T-cell (primary cell): ENCODE results near the gene RAB6B. TPM values are rescaled to one million over a fixed set of nuclear protein-coding genes. Genes with fewer than 3 reads are reported as not detected.

Experiments
- ATAC-seq, 4 experiments: fragments of 200-7000 bp in 3 of 4; fragments of 150-1000 bp in 1 of 4; cut with Tn5 transposase; replicated peaks in 1 of 4; 1 replicate in 3 of 4; 2 replicates in 1 of 4; pipeline ENCODE4 v1.10.0; 2021; ENCODE audit warnings: moderate library complexity in 3 of 4, mild to moderate bottlenecking in 2 of 4, moderate number of reproducible peaks in 1 of 4
- CTCF ChIA-PET, 2 donors: fragments of 300-600 bp; sonication (Branson Sonifier 250); formaldehyde crosslinking; loops; one replicate each; lab custom pipeline; 2022; ENCODE audit warnings: antibody characterized with exemption in 2 of 2; lab: Charles Lee
- POLR2A ChIA-PET, 2 donors: fragments of 300-600 bp; sonication (Branson Sonifier 250); formaldehyde crosslinking; loops; one replicate each; lab custom pipeline; 2022; ENCODE audit warnings: antibody characterized with exemption in 2 of 2; lab: Charles Lee
- DNase-seq, 35 experiments: peaks; one replicate each; pipeline versions ENCODE4 v3.0.0 to v3.0.0-alpha.2; 2013 to 2023
- H3K27ac ChIP-seq: one replicate; pipeline ENCODE4 v1.5.1; 2013; ENCODE audit warnings: low read length
- H3K27me3 ChIP-seq, 2 experiments: replicated peaks in 1 of 2; 1 replicate in 1 of 2; 2 replicates in 1 of 2; pipeline versions ENCODE4 v1.6.1 to v1.7.0; 2013; ENCODE audit warnings: low read length in 1 of 2, mixed read lengths in 1 of 2; ENCODE audit not compliant: control insufficient read depth in 2 of 2, insufficient read depth in 2 of 2; ENCODE audit errors: extremely low read depth in 1 of 2
- H3K36me3 ChIP-seq, 2 donors: 1 replicate in 1 of 2; 2 replicates in 1 of 2; pipeline versions ENCODE4 v1.6.1 to v1.7.0; 2013; ENCODE audit warnings: low read length in 1 of 2; ENCODE audit not compliant: control insufficient read depth in 2 of 2, insufficient read depth in 1 of 2; ENCODE audit errors: extremely low read depth in 1 of 2
- H3K4me1 ChIP-seq, 2 experiments: 1 replicate in 1 of 2; 2 replicates in 1 of 2; pipeline versions ENCODE4 v1.6.1 to v1.7.0; 2013; ENCODE audit warnings: low read length in 2 of 2, mixed read lengths in 1 of 2; ENCODE audit not compliant: insufficient read depth in 2 of 2, control insufficient read depth in 1 of 2; ENCODE audit errors: extremely low read depth in 1 of 2
- H3K4me3 ChIP-seq, 2 donors: 1 replicate in 1 of 2; 2 replicates in 1 of 2; pipeline versions ENCODE4 v1.5.1 to v1.7.0; 2013; ENCODE audit warnings: mild to moderate bottlenecking in 2 of 2, low read length in 1 of 2, moderate library complexity in 1 of 2; ENCODE audit not compliant: control insufficient read depth in 1 of 2; ENCODE audit errors: extremely low read depth in 1 of 2
- H3K9me3 ChIP-seq: 2 replicates; pipeline ENCODE4 v1.7.0; 2013
- H3K27ac Mint-ChIP-seq, 2 donors: one replicate each; pipeline ENCODE4 v1.8.0; 2020 to 2021; ENCODE audit warnings: mild to moderate bottlenecking in 2 of 2, mixed read lengths in 2 of 2
- H3K27me3 Mint-ChIP-seq, 2 donors: one replicate each; pipeline ENCODE4 v1.8.0; 2021 to 2022; ENCODE audit warnings: mixed read lengths in 2 of 2
- H3K36me3 Mint-ChIP-seq: one replicate; pipeline ENCODE4 v1.8.0; 2021; ENCODE audit warnings: mixed read lengths
- H3K4me1 Mint-ChIP-seq, 3 donors: one replicate each; pipeline ENCODE4 v1.8.0; 2020 to 2022; ENCODE audit warnings: mixed read lengths in 3 of 3, mild to moderate bottlenecking in 1 of 3
- H3K4me3 Mint-ChIP-seq, 3 donors: one replicate each; pipeline ENCODE4 v1.8.0; 2020 to 2022; ENCODE audit warnings: mild to moderate bottlenecking in 3 of 3, mixed read lengths in 3 of 3, moderate library complexity in 3 of 3
- H3K9me3 Mint-ChIP-seq, 3 donors: one replicate each; pipeline ENCODE4 v1.8.0; 2020 to 2022; ENCODE audit warnings: mixed read lengths in 3 of 3
- WGBS: methylation state at CpG from one replicate; pipeline ENCODE4 v1.1.5; 2013; ENCODE audit warnings: missing lambda C conversion rate; ENCODE audit not compliant: insufficient coverage; 5-methylcytosine and 5-hydroxymethylcytosine counted together
- total RNA-seq, 35 experiments: library from RNA in 6 of 35; stranded (reverse) in 6 of 35; fragments of 120-200 nt in 1 of 35; gene quantifications; one replicate each; pipeline versions ENCODE4 v1.2.1 to v1.2.4 and lab custom pipeline; 2013 to 2026

The RAB6B gene
- total RNA-seq, 5 donors from 2014 or later (not counting 1 experiment from before 2014, with no cell fraction given): 0.23 to 2.4 (median 0.76) TPM

DNA sequence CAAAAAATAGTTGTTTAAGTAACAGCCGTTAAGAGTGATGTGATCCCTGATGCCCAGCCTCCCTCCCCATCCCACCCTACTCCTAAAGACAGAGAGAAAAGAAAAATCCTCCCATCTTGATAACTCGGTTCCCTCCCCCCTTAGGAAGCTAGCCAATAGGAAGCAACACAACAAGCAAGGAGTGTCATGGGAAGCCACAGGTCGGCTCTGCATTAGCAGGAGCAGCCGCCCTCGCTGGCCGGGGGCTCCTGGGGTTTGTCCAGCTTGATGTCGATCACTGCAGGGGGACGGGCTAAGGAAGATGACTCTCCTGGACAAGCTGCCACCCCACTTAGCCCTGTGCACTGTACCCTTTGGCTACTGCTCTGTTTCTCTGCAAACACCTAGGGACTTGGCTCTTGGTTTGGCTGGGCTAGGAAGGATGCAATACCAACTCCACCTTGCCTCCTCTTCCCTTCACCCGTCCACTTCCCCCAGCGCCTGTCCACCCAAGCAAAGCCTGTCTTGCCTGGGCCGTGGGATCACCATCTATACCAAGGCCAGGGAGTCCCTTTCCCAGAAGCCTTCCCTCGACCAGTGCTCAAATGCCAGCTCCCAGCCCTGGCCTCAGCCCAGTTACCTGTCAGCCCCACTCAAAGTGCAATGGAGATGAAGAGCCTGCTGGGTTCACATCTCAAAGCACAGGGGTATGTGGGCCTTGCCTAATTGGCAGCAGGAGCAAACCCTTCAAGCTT, 66.9 kb downstream of the RAB6B start:
- Histone ChIP-seq H3K36me3 (peaks cover 7 to 11% of the 10 kb centered on the region in 2 donors), H3K4me1 (no peaks in the 10 kb centered on the region), H3K4me3 (no peak overlapping the region), H3K27ac (no peak overlapping the region), H3K9me3 (no peaks in the 10 kb centered on the region), H3K27me3 (peaks cover 0 to 9% of the 10 kb centered on the region in 2 experiments)
- Mint-ChIP-seq H3K27ac (no peak overlapping the region), H3K4me1 (no peaks in the 10 kb centered on the region), H3K9me3 (no peaks in the 10 kb centered on the region), H3K27me3 (peaks cover 3 to 4% of the 10 kb centered on the region in 2 donors), H3K36me3 (peaks cover 24% of the 10 kb centered on the region), H3K4me3 (no peak overlapping the region)
- POLR2A ChIA-PET: interaction anchor here in 1 of 2 donors (0.8 kb wide), 1 partner anchor 231 kb away, joined by 11 read pairs; no protein-coding TSS in a partner anchor
- CTCF ChIA-PET: interaction anchor here in 1 of 2 donors (0.6 kb wide), 1 partner anchor 125 kb away, joined by 14 read pairs; no protein-coding TSS in a partner anchor
- no peak for DNase-seq
- WGBS: 84% methylated on average over 10 of the region's 12 CpGs
- no peak for ATAC-seq

DNA sequence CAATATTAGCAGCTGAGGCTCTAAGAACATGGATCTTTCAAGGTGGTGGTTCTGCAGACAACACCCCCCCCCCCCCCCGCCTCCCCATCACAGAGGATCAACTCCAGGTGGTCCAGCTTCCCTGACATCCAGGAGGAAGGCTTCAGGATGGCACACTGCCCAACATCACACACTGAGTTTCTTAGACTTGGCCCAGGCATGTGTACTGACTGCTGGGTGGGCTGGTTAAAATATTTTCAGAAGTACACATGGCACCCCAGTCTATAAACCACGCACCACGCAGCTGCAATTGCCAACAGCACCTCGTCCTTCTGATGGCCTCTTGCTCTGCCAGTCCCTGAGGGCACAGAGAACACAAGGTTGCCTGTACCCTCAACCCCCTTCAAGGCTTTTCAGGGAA, 68.0 kb downstream of the RAB6B start:
- Histone ChIP-seq H3K9me3 (no peaks in the 10 kb centered on the region), H3K36me3 (peaks cover 13 to 19% of the 10 kb centered on the region in 2 donors), H3K4me1 (no peaks in the 10 kb centered on the region), H3K27me3 (peaks cover 0 to 7% of the 10 kb centered on the region in 2 experiments), H3K4me3 (no peak overlapping the region), H3K27ac (no peak overlapping the region)
- CTCF ChIA-PET: no interaction called here
- ATAC-seq (no peak), DNase-seq (no peak)
- Mint-ChIP-seq H3K4me3 (no peak overlapping the region), H3K27me3 (no peaks in the 10 kb centered on the region), H3K36me3 (peaks cover 33% of the 10 kb centered on the region), H3K27ac (no peak overlapping the region), H3K9me3 (no peaks in the 10 kb centered on the region), H3K4me1 (no peaks in the 10 kb centered on the region)
- POLR2A ChIA-PET: no interaction called here
- 60% methylated on average over 1 of the region's 4 CpGs for WGBS

DNA sequence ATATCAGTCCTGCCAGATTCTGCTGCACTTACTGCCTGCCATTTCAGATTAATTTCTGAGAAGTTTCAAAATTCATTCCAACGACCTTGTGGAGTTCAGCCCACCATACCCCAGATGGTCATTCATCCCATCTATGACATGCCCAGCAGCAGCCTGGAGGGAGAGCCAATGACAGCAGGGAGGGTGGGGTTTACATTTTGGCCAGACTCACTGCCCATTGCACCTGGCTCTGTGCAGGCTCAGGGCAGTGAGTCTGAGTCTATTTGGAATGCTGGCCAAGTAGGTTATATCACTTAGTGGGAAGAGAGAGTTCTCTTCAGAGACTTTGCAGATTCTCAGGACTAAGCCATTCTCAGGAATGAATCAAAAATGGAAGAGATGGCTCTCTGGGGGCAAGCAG, 68.5 kb downstream of the RAB6B start:
- Histone ChIP-seq H3K4me1 (no peaks in the 10 kb centered on the region), H3K36me3 (peaks cover 13 to 25% of the 10 kb centered on the region in 2 donors), H3K4me3 (no peak overlapping the region), H3K9me3 (no peaks in the 10 kb centered on the region), H3K27me3 (peaks cover 0 to 3% of the 10 kb centered on the region in 2 experiments), H3K27ac (no peak overlapping the region)
- Mint-ChIP-seq H3K4me1 (no peaks in the 10 kb centered on the region), H3K4me3 (no peak overlapping the region), H3K36me3 (peaks cover 37% of the 10 kb centered on the region), H3K27me3 (no peaks in the 10 kb centered on the region), H3K9me3 (no peaks in the 10 kb centered on the region), H3K27ac (no peak overlapping the region)
- no peak for ATAC-seq
- no CpG with 5 or more reads among the region's 1 CpG for WGBS
- no peak for DNase-seq
- POLR2A ChIA-PET: no interaction called here
- CTCF ChIA-PET: no interaction called here

DNA sequence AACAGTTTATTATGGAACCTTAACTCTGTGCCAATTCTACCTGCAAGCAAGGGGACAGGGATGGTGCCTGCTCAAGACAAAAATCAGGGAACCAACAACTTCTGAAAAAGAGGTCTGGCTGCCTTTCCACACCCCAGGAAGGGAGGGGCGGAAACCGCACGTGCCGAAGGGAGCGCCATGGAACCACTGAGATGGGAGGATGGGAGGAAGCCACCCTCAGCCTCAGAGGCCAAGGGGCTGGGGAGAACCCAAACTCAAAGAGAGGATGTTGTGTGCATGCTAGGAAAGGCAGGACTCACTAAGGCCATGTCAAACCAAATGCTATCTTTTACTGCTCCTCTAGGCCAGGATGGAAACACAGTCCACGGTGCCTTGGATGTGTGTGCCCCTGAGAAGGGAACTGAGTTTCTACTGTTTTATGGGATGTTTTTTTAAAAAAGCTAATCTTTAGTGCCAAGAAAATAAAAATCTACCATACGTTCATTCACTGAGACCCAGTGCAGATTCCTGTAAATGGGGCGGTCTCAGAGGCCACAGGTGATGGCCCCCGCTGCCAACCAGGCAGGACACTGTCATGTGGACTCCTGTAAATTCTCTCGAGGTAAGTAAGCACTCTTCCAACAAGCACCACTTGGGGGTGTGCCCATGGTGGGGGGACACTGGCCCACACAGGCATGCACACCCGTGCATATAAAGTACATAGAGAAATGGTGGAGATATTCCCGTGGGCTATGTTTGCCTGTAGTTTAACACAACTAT, 69.5 kb downstream of the RAB6B start:
- no peak overlapping the region for H3K27ac ChIP-seq
- ATAC-seq: no peak
- no peak overlapping the region for H3K4me3 ChIP-seq
- H3K36me3 ChIP-seq: peaks cover 13 to 34% of the 10 kb centered on the region in 2 donors
- Mint-ChIP-seq H3K4me3 (no peak overlapping the region), H3K9me3 (no peaks in the 10 kb centered on the region), H3K27me3 (no peaks in the 10 kb centered on the region), H3K4me1 (no peaks in the 10 kb centered on the region), H3K27ac (peak overlapping the region in 1 of 2 donors; percentile 36), H3K36me3 (peaks cover 44% of the 10 kb centered on the region)
- whole genome bisulfite sequencing: no CpG with 5 or more reads among the region's 12 CpGs
- ChIA-PET POLR2A (no interaction called here), CTCF (no interaction called here)
- no peak for DNase-seq
- no peaks in the 10 kb centered on the region for H3K4me1 ChIP-seq
- H3K9me3 ChIP-seq: no peaks in the 10 kb centered on the region
- H3K27me3 ChIP-seq: no peaks in the 10 kb centered on the region

DNA sequence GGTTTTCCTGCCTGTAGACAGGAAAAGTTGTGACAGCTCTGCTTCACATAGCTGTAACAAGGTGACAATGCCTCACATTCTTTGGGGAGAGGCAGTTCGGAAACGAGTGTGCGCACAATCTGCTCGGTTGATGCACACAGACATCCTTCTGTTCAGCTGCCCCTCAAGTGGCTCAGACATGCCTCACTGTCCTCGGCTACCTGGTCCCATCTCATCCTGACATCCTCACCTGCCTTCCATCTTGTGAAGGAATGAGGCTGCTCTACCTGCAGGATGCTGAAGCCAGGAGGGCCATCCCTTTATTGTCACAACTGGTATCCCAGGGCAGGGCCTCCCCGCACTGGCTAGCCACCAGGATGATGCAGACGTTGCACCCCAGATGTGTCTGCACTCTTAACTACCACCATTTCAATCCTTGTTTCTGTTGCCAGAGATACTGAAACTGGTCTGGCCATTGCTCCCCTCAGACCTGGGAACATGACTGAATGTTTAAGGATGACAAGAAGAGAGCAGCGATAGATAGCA, 70.7 kb downstream of the RAB6B start:
- Mint-ChIP-seq H3K4me1 (no peaks in the 10 kb centered on the region), H3K36me3 (peaks cover 55% of the 10 kb centered on the region), H3K27ac (no peak overlapping the region), H3K4me3 (no peak overlapping the region), H3K27me3 (no peaks in the 10 kb centered on the region), H3K9me3 (no peaks in the 10 kb centered on the region)
- WGBS: 87% methylated on average over 7 of the region's 8 CpGs
- DNase-seq (no peak), ATAC-seq (no peak)
- ChIA-PET CTCF (no interaction called here), POLR2A (no interaction called here)
- Histone ChIP-seq H3K27ac (no peak overlapping the region), H3K36me3 (peaks cover 17 to 46% of the 10 kb centered on the region in 2 donors), H3K27me3 (no peaks in the 10 kb centered on the region), H3K9me3 (no peaks in the 10 kb centered on the region), H3K4me3 (no peak overlapping the region), H3K4me1 (no peaks in the 10 kb centered on the region)

GRCh38 chr3:133821767-133822638, 73.7 kb downstream of the RAB6B start:
- Mint-ChIP-seq H3K27ac (no peak overlapping the region), H3K36me3 (peaks cover 66% of the 10 kb centered on the region), H3K27me3 (no peaks in the 10 kb centered on the region), H3K4me1 (peaks cover 0 to 2% (median 2%) of the 10 kb centered on the region in 3 donors), H3K9me3 (no peaks in the 10 kb centered on the region), H3K4me3 (no peak overlapping the region)
- Histone ChIP-seq H3K4me1 (no peaks in the 10 kb centered on the region), H3K27ac (no peak overlapping the region), H3K9me3 (no peaks in the 10 kb centered on the region), H3K4me3 (no peak overlapping the region), H3K36me3 (peaks cover 17 to 66% of the 10 kb centered on the region in 2 donors), H3K27me3 (no peaks in the 10 kb centered on the region)
- 97% methylated on average over 7 of the region's 8 CpGs for WGBS
- ATAC-seq: no peak
- ChIA-PET POLR2A (no interaction called here), CTCF (interaction anchor here in 1 of 2 donors (0.7 kb wide), 1 partner anchor 422 kb away, joined by 3 read pairs; the partner anchor contains the start of gene BFSP2)
- DNase-seq: no peak
